Stimulated activated naive CD4-positive, alpha-beta T cell treated with Interleukin-2 at 50 U/mL for 16 hours (primary cell): ENCODE results near the gene KIF24.
"Not testable (repeated sequence)": the region's sequence is repeated elsewhere in the genome, so short reads cannot be mapped to it uniquely, and the experiment has no call there.

ENCODE experiments used
- DNase-seq: peaks from one replicate; lab custom pipeline; 2025; lab: John Stamatoyannopoulos, UW

KIF24 gene

GRCh38 chr9:34362614-34363214 is 33.6 kb upstream of the KIF24 start:
- no peak for DNase-seq

- DNase-seq, result not testable (repeated sequence)
These were observed 23.9 kb upstream of the KIF24 start for GRCh38 chr9:34352957-34353356.

- not testable (repeated sequence) for DNase-seq
These were observed 23.1 kb upstream of the KIF24 start for GRCh38 chr9:34352122-34352652.

GRCh38 chr9:34349324-34349723 is 20.3 kb upstream of the KIF24 start:
- DNase-seq, result no peak

GRCh38 chr9:34347800-34348158 is 18.7 kb upstream of the KIF24 start:
- DNase-seq, result no peak

GRCh38 chr9:34346873-34347799 is 18.1 kb upstream of the KIF24 start:
- DNase-seq, result no peak

- DNase-seq, result no peak
These were observed 14.5 kb upstream of the KIF24 start for GRCh38 chr9:34343605-34344004.

- no peak for DNase-seq
These were observed 14.0 kb upstream of the KIF24 start for GRCh38 chr9:34343090-34343489.

- DNase-seq, result no peak
These were observed 12.7 kb upstream of the KIF24 start for GRCh38 chr9:34341659-34342295.

- no peak for DNase-seq
These were observed 9.8 kb upstream of the KIF24 start for GRCh38 chr9:34338665-34339385.

GRCh38 chr9:34338079-34338478 is 9.0 kb upstream of the KIF24 start:
- DNase-seq, result not testable (repeated sequence)

- DNase-seq, result no peak
These were observed 8.3 kb upstream of the KIF24 start for GRCh38 chr9:34337403-34337802.

GRCh38 chr9:34335376-34335775 is 6.3 kb upstream of the KIF24 start:
- DNase-seq, result no peak

GRCh38 chr9:34334916-34335315 is 5.8 kb upstream of the KIF24 start:
- DNase-seq, result no peak

GRCh38 chr9:34334337-34334824 is 5.3 kb upstream of the KIF24 start:
- no peak for DNase-seq

GRCh38 chr9:34333836-34334235 is 4.8 kb upstream of the KIF24 start:
- no peak for DNase-seq

GRCh38 chr9:34332076-34332964 is 3.3 kb upstream of the KIF24 start:
- no peak for DNase-seq

- no peak for DNase-seq
These were observed 2.1 kb upstream of the KIF24 start for GRCh38 chr9:34331196-34331595.

- DNase-seq, result no peak
These were observed 525 bp downstream of the KIF24 start for GRCh38 chr9:34328500-34328986.

- no peak for DNase-seq
These were observed 2.4 kb downstream of the KIF24 start for GRCh38 chr9:34326690-34327089.
